Kidney capillary endothelial cell (primary cell): Measurements from ENCODE around the gene RPS16.

Experiments used
- DNase-seq: peaks from one replicate; pipeline ENCODE4 v3.0.0-alpha.2; 2018; ENCODE audit warnings: low spot score

The RPS16 gene

GRCh38 chr19:39422020-39422419, 13.7 kb downstream of the RPS16 start:
- DNase-seq = no peak

GRCh38 chr19:39420769-39421168, 15.0 kb downstream of the RPS16 start:
- no peak for DNase-seq

GRCh38 chr19:39419003-39419402, 16.7 kb downstream of the RPS16 start:
- DNase-seq = no peak

- no peak for DNase-seq
Measured at GRCh38 chr19:39417463-39418181, 18.1 kb downstream of the RPS16 start.

- DNase-seq = no peak
Measured at GRCh38 chr19:39416152-39417120, 19.3 kb downstream of the RPS16 start.

- no peak for DNase-seq
Measured at GRCh38 chr19:39415111-39416046, 20.4 kb downstream of the RPS16 start.

- DNase-seq = no peak
Measured at GRCh38 chr19:39413911-39414608, 21.7 kb downstream of the RPS16 start.

- peak; percentile 46 for DNase-seq
Measured at GRCh38 chr19:39413272-39413910, 22.4 kb downstream of the RPS16 start.

- no peak for DNase-seq
Measured at GRCh38 chr19:39412867-39413271, 22.9 kb downstream of the RPS16 start.

GRCh38 chr19:39412100-39412866, 23.5 kb downstream of the RPS16 start, which contains the start of gene PLEKHG2:
Gene PLEKHG2 (plus strand): TSS chr19:39412669. CDS start chr19:39414087, 1,418 bp downstream.
- peak; percentile 99 for DNase-seq

- DNase-seq = peak; percentile 91
Measured at GRCh38 chr19:39411832-39412099, 24.0 kb downstream of the RPS16 start.

- no peak for DNase-seq
Measured at GRCh38 chr19:39411081-39411831, 24.5 kb downstream of the RPS16 start.

- no peak for DNase-seq
Measured at GRCh38 chr19:39410831-39411080, 25.0 kb downstream of the RPS16 start.

- no peak for DNase-seq
Measured at GRCh38 chr19:39410017-39410830, 25.5 kb downstream of the RPS16 start.

GRCh38 chr19:39409208-39410016, 26.3 kb downstream of the RPS16 start:
- no peak for DNase-seq

GRCh38 chr19:39408392-39409207, 27.1 kb downstream of the RPS16 start:
- no peak for DNase-seq
